HG03442 (cell line): Measurements from ENCODE around the gene SLC38A5.
"Not testable (repeated sequence)": the region's sequence is repeated elsewhere in the genome, so short reads cannot be mapped to it uniquely, and the experiment has no call there.

Experiments used
- ATAC-seq: cut with Tn5 transposase; IDR thresholded peaks from one replicate; pipeline ENCODE4 v1.9.1; 2021; ENCODE audit warnings: mild to moderate bottlenecking, moderate library complexity; ENCODE audit not compliant: unreplicated experiment

The SLC38A5 gene

DNA sequence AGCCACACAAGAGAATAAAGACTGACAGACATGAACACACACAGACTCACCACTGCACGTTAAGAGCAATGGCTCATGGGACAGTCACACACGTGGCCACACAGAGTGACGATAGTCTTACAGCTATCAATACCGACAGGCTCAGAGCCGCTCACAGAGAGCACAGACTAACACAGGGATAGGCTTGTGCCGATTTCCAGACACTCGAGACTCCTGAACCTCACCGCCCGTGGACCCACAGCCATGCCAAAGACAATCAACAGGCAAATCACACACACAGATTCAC, 716 bp upstream of the SLC38A5 start:
- no peak for ATAC-seq

GRCh38 chrX:48468693-48469691, 1.1 kb downstream of the SLC38A5 start:
- ATAC-seq, result no peak

DNA sequence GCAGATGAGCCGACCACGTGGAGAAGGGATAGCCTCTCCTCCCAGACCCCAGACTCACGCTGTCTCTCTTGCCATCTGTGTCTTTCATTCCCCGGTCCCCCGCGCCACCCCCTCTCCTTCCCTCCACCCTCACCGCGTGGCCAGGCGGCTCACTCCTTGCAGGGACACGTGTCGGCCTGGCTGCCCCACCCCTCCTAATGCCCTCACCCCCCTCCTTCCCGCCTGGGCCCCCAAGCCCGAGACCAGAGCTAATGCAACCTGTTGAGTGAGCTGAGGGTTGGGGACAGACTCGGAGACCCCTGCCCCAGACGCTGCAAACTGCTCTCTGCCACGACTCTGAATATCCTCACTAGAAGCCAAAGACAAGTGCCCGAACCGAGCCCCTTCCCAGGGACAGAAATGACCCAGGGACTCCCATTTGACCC, 1.8 kb downstream of the SLC38A5 start:
- no peak for ATAC-seq

GRCh38 chrX:48467281-48467761, 2.7 kb downstream of the SLC38A5 start:
- ATAC-seq, result no peak

GRCh38 chrX:48466696-48467095, 3.4 kb downstream of the SLC38A5 start:
- ATAC-seq, result no peak

- no peak for ATAC-seq
Observed at GRCh38 chrX:48465336-48465933, 4.6 kb downstream of the SLC38A5 start.

- ATAC-seq, result no peak
Observed at GRCh38 chrX:48461830-48462229, 8.2 kb downstream of the SLC38A5 start.

DNA sequence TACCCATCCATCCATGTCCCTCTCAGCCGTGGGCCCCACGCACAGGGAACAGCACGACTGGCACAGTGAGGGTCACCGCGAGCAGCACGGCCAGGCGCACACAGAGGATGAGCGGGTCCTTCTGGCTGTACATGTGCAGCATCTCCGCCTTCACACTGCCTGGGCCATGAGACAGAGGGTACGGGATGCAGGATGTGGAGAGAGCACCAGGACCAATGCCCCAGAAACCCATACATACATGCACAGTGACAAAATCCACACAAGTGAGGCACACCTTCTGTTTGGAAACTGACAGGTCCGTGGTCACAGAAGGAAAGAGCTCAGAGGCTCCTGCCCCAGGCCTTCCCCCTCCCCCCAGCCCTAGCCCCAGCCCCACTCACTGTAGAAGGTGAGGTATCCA, 9.5 kb downstream of the SLC38A5 start:
- no peak for ATAC-seq

DNA sequence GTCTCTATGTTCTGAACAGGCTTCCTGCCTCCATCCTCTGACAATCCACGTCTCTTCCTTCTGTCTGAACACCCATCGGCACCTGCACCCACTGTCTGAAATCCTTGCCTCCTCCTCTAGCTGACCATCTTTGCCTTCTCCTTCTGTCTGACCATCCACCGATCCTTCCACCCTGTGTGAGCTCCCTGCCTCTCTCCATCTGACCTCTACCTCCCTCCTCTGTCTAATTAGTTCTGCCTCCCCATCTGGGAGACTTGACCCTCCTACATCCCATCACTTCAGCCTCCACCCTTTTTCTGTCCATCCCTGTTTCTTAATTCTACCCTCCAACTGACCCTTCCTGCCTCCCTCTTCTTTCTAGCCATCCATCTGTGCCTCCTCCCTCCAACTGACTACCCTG, 10.0 kb downstream of the SLC38A5 start:
- ATAC-seq, result no peak

GRCh38 chrX:48459483-48459882, 10.6 kb downstream of the SLC38A5 start:
- no peak for ATAC-seq

- ATAC-seq, result no peak
Observed at GRCh38 chrX:48458711-48459110, 11.3 kb downstream of the SLC38A5 start.

GRCh38 chrX:48456628-48457331, 13.3 kb downstream of the SLC38A5 start:
- ATAC-seq, result no peak

GRCh38 chrX:48451708-48452107, 18.4 kb downstream of the SLC38A5 start:
- no peak for ATAC-seq

DNA sequence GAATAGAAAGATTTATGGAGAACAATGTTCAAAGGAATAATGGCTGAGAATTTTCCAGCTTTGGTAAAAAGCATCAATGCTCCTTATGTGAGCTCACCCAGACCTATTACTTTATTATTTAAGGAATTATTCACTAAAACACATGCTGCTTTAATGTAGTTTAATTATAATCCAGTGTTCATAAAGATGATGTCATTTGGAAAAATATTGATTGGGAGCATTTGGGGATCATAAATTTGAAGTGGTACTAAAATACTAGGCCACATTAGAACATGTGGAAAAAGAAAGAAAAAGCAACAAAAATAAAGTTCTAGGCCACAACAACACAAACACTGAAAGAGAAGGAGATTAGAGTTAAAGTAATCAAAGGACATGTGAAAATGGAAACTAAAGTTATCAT, 20.0 kb downstream of the SLC38A5 start:
- ATAC-seq, result no peak

DNA sequence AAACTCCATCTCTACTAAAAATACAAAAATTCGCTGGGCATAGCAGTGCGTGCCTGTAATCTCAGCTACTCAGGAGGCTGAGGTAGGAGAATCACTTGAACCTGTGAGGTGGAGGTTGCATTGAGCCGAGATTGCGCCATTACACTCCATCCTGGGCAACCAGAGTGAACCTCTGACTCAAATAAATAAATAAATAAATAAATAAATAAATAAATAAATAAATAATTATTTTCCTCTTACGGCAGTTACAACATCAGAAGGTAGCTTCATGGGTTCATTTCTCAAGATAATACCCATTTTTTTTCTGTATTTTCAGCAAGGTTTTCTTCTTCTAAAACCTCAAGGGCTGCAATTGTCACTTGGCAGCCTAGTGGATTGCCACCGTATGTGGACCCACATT, 22.9 kb downstream of the SLC38A5 start:
- not testable (repeated sequence) for ATAC-seq

DNA sequence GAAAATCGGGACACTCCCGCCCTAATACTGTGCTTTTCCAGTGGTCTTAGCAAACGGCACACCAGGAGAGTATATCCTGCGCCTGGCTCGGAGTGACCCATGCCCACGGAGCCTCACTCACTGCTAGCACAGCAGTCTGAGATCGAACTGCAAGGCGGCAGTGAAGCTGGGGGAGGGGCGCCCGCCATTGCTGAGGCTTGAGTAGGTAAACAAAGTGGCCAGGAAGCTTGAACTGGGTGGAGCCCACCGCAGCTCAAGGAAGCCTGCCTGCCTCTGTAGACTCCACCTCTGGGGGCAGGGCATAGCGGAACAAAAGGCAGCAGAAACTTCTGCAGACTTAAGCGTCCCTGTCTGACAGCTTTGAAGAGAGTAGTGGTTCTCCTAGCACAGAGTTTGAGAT, 36.3 kb downstream of the SLC38A5 start:
- ATAC-seq, result not testable (repeated sequence)

DNA sequence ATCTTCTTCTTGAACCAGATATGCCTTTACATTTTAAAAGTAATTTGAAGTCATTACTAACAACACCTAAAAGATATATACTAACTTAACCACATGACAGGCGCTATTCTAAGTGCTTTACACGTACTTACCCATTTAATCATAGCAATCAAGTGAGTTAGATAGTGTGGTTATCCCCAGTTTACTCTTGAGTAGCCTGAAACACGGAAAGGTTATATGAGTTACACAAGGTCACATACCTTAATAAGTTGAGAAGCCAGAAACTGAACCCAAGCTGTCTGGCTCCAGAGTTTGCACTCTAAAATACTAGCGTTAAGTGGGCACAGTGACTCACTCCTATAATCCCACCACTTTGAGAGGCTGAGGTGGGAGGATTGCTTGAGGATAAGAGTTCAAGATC, 39.9 kb downstream of the SLC38A5 start:
- ATAC-seq, result not testable (repeated sequence)

GRCh38 chrX:48429606-48430005, 40.5 kb downstream of the SLC38A5 start:
- ATAC-seq, result not testable (repeated sequence)

- not testable (repeated sequence) for ATAC-seq
Observed at GRCh38 chrX:48427027-48427716, 42.9 kb downstream of the SLC38A5 start.

- ATAC-seq, result not testable (repeated sequence)
Observed at GRCh38 chrX:48411860-48412259, 58.2 kb downstream of the SLC38A5 start, which contains the start of gene SSX4B. Gene SSX4B (minus strand): TSS chrX:48411960. CDS start chrX:48411372, 588 bp downstream.
